ENCODE data around the gene ZNF500. TPM values are rescaled to one million over a fixed set of nuclear protein-coding genes. Genes with fewer than 3 reads are reported as not detected.

The ZNF500 gene
- polyA plus RNA-seq, 1 of the 3 experiments (the other 2 are of a cell fraction): 6.3 TPM

- Histone ChIP-seq H3K9me3 (no peaks in the 10 kb centered on the region), H3K36me3 (replicated peaks in 1 of 2; ENCODE audit: control insufficient read depth in 1 of 2, insufficient read depth in 2 of 2, low read length in 1 of 2) (peaks cover 14 to 27% of the 10 kb centered on the region in 2 experiments), H4K20me1 (ENCODE audit: insufficient read depth) (no peaks in the 10 kb centered on the region), H3K4me2 (peak overlapping the region; percentile 95), H3K27ac (ENCODE audit: low read depth in 2 of 2, low read length in 1 of 2) (peak overlapping the region; percentile 57 to 93; a peak in 3 of 4 replicates), H3K9me2 (no peaks in the 10 kb centered on the region), H3K27me3 (ENCODE audit: insufficient read depth) (no peaks in the 10 kb centered on the region), H3K9ac (peak overlapping the region; percentile 64), H3K4me3 (ENCODE audit: low read depth in 2 of 2, low read length in 1 of 2) (peak overlapping the region; percentile 83; a peak in 3 of 4 replicates), H3F3A (replicated peaks; ENCODE audit: insufficient read depth) (peaks cover 15% of the 10 kb centered on the region), H2AFZ (ENCODE audit: low read depth) (no peak overlapping the region; the same call in 1 of the 2 replicates), H3K4me1 (ENCODE audit: control insufficient read depth in 1 of 2, insufficient read depth in 2 of 2, low read depth in 1 of 2, low read length in 1 of 2) (peaks cover 0 to 18% of the 10 kb centered on the region in 2 experiments; a peak in 3 of 4 replicates), H3K79me2 (ENCODE audit: insufficient read depth) (0 out of 2 replicates have a peak, but pooled peaks cover 7% of the 10 kb centered on the region)
- TF ChIP-seq FOXM1 (IDR thresholded peaks at IDR 0.05; ENCODE audit: low read depth): no peak
- no peak for TF ChIP-seq ZBTB33 (IDR thresholded peaks at IDR 0.05; ENCODE audit: borderline replicate concordance, low read depth)
- no peak for TF ChIP-seq CHD2 (IDR thresholded peaks at IDR 0.05; ENCODE audit: low read length, partially characterized antibody)
- TF ChIP-seq EZH2phosphoT487 (IDR thresholded peaks at IDR 0.05; ENCODE audit: borderline replicate concordance, low read depth): no peak
- no peak for TF ChIP-seq TCF12 (IDR thresholded peaks at IDR 0.05)
- no peak for TF ChIP-seq MEF2A (IDR thresholded peaks at IDR 0.05; ENCODE audit: borderline replicate concordance, low read depth)
- no peak for TF ChIP-seq SMC3 (IDR thresholded peaks at IDR 0.05; ENCODE audit: low read depth, low read length)
- TF ChIP-seq USF2 (IDR thresholded peaks at IDR 0.05; ENCODE audit: borderline replicate concordance, low read depth, low read length): no peak
- TF ChIP-seq RAD21 (IDR thresholded peaks at IDR 0.05; ENCODE audit: low read length): no peak
- TF ChIP-seq USF1 (IDR thresholded peaks at IDR 0.05; ENCODE audit: borderline replicate concordance, low read depth): no peak
- TF ChIP-seq SIN3A (IDR thresholded peaks at IDR 0.05; ENCODE audit: borderline replicate concordance, low read depth, low read length): no peak
- TF ChIP-seq MAX (IDR thresholded peaks at IDR 0.05; ENCODE audit: low read depth): no peak
- no peak for TF ChIP-seq TEAD4 (IDR thresholded peaks at IDR 0.05; ENCODE audit: borderline replicate concordance, insufficient read depth)
- TF ChIP-seq NRF1 (IDR thresholded peaks at IDR 0.05; ENCODE audit: low read depth, low read length): no peak
- no peak for TF ChIP-seq YY1 (IDR thresholded peaks at IDR 0.05; ENCODE audit: low read depth)
- TF ChIP-seq REST (IDR thresholded peaks at IDR 0.05; ENCODE audit: low read depth, low read length): no peak
- TF ChIP-seq FOSL2 (IDR thresholded peaks at IDR 0.05; ENCODE audit: borderline replicate concordance, low read depth): no peak
- no peak for TF ChIP-seq EP300 (IDR thresholded peaks at IDR 0.05; ENCODE audit: borderline replicate concordance in 1 of 2, low read depth in 1 of 2, low read length in 1 of 2)
- 60% methylated on average over 8 of the region's 8 CpGs for WGBS (ENCODE audit: low lambda C conversion rate)
- ChIA-PET CTCF (interaction anchor here (0.6 to 1.0 kb wide), 2 partner anchors 15 to 69 kb away, joined by 3 to 4 read pairs; partner anchors contain the start of genes ANKS3, DNAAF8 and SEPTIN12), POLR2A (interaction anchor here (0.6 to 2.1 kb wide), 6 partner anchors 15 to 69 kb away, joined by 3 to 9 read pairs (median 4); partner anchors contain the start of genes ANKS3, DNAAF8 and SEPTIN12)
- DNase-seq: no peak
Observed at GRCh38 chr16:4803401-4803844, 36.5 kb upstream of the ZNF500 start.

Measured in SK-N-SH (cell line).